ENCODE measurements around the gene ERO1B.

Gene ERO1B

DNA sequence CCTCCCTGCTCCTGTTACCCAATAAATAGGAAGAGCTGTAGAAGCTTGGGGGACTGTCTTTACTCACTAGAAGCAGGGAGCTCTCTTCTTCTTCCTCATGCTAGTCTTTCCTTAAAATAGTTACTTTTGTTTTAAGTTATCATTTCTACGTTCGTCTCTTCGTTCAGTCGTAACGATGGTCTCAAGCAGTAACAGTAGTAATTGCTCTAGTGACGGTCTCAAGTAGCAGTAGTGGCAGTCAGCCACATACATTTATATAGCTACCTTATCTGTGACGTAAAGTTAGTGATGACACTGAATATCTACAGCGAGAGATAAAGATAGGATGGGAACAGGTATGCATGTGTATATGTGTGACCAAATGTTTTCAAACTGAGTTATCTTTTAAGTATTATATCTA is 15.4 kb upstream of the ERO1B start:
- DNase-seq, result no peak

DNA sequence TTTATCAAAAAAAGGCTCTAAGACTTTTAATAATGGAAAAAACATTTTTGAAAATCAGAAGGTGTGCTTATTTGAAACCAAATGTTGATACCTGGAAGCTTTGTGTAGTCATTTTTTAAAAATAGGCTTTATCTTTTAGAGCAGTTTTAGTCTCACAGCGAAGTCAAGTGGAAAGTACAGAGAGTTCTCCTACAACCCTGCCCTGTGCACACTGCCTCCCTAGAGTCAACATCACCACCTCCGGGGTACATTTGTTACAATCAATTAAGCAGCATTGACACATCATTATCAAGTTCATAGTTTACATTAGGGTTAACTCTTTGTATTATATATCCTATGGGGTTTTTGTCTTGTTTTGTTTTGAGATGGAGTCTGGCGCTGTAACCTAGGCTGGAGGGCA is 10.7 kb upstream of the ERO1B start:
- no peak for DNase-seq

DNA sequence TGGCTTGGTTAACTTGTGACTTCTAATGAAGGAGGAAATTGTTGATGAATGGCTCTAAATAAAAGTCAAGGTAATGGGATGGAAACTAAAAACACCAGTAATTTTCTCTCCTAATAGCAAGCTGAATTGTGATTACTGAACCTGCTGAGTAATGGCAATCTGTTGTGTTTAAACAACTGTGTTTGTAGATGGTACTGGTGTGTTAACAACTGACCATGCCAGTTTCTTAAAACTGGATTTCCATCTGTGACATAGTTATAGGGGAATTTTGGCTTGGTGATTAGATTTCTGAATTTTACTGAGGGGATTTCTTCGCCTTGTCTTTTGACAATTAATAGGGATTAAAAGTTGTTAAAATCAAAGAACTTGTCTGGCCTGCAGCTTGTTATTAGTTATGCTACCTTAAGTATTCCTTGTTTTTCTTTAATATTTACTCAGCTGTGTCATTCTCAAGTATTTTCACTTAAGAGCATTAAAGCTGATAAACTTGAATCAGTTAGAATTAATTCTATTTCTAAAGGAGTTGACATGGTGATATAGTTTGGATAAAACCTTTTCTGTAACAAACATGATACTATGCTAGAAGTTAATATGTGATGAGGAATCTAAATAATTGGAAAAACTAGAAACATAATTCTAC is 7.9 kb upstream of the ERO1B start:
- no peak for DNase-seq

DNA sequence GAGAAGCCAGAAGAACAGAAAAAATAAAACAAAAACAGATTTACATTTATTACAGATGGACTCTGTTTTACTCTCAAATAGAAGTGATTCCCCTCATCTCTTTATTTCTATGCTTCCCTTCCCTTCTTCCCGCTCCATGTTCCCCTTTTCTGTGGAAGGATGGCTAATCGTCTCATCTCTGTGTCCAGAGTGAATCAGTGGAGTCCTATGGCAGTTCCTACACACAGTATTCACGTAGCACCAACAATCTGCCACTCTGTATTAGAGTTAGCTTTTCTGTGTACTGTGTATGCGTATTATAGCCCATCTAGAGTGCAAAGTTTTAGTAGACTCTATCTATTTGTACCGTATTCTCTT is 6.8 kb upstream of the ERO1B start:
- DNase-seq, result no peak

DNA sequence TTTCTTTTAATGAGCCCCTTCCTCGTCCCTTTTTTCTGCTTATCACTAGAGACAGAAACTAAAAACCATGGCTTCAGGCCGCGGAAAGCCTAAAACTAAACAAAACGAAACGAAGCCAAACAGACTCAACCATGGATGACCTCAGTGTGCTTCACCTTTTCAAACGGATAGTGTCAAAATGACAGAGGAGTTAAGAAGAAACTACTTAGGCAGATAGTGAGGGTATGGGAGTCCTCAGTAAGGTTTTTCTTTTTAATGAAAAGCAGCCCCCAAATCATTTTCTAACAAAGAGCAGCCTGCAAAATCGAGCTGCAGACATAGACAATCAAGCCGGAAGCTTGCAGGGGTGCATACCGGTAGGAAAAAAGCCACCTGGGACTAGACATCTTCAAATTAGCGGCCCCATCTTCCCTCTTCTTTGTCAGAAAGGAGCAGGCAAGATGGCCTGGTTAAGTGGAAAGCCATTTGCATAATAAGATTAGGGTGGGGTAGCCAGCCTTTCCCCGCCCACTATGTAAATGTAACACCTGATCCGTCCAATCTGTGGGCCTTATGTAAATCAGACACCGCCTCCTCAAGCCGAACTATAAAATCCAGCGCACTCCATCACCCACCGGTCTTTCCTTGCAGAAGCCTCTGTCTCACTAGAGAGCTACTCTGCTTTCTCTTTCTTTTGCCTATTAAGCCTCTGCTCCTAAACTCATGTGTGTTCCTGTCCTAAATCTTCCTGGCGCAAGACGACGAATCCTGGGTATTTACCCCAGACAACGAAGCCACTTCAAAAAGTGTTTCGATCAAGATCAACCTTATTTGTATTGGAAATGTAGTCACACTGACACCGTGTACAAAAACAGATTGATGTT is 6.2 kb upstream of the ERO1B start:
- no peak for DNase-seq

DNA sequence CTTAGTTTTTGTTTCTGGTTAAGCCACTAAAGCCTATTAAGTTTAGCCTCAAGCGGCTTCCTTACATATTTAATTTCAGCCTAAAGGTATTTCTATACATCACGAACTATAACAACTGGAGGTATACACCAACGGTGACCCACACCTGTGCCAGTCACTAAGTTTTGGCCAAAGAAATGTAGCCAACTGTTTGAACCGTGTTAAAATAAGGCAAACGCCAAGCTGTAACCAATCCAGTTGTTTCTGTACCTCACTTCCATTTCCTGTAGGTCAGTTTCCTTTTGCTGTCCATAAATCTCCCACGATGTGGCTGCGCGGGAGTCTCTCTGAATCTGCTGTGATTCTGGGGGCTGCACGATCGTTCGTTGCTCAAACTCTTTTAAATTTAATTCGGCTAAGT is 5.6 kb upstream of the ERO1B start:
- no peak for DNase-seq

DNA sequence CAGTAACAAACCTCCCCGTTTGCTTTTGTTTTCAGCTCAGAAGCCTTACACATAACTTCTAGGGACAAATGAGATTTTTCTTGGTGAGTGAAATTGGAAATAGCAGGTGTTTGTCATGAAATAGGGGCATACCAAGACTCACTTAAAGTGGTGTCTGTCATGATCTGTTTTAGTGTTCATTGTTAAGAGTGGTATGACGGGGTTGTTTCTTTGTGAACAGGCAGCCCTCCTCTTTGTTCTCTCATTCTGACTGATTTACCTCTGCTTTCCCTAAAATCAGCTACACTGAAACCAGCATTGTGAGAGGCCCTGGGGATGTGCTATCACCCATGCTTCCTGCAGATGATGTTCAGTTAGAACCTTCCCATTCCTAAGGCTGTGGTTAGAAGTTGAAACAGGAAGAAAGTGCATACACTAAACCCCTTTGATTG is 2.5 kb upstream of the ERO1B start:
- peak; percentile 8 for DNase-seq

DNA sequence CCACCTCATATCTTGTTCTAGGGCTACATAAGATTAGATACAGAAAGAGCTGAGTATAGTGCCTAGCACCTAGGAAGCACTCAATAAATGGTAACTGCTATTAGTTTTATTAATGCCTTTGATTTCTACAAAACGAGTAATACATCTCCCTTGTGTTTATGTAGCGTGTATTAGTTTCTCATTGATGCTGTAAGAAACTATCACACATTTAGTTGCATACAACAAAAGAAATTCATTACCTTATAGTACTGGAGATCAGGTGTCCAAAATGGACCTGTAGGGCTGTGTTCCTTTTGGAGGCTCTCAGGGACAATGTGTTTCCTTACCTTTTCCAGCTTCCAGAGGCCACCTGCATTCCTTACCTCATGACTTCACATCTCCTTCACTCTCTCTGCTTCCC is 961 bp upstream of the ERO1B start:
- DNase-seq, result no peak

DNA sequence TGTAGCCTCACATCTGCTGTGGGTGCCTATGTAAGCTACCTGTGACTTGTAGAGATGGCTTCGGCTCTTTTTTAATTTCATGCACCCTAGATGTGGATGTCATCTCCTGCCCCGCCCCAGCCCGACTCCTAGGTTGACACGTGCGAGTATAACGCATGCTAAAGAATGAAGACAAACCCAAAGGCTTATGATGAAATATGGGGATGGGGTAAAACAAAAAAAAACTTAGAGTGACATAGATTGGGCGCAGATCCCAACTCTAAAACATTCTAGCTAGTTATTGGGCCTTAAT is 613 bp upstream of the ERO1B start:
- DNase-seq, result no peak

DNA sequence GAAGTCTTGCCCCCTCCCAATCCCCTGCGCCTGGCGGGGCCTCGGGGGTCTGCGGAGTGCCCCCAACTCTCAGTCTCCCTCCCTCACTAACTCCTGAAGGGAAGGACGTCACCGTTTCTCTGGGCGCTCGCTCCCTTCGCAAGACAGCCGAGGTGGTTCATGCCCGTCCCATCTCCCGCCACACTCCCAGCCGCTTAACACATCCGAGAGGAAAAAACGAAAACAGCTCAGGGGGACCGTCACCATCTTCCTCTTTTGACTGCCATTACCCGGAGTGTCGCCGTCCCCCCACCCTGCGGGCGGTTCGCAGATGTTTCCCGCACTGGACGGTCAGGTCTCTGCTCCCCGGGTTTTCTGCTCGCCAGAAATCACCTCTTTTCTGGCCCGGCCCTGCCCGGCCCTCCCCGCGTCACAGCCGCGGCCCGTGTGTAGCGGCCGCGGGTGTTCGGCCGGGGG is 532 bp downstream of the ERO1B start:
- DNase-seq, result peak; percentile 37

DNA sequence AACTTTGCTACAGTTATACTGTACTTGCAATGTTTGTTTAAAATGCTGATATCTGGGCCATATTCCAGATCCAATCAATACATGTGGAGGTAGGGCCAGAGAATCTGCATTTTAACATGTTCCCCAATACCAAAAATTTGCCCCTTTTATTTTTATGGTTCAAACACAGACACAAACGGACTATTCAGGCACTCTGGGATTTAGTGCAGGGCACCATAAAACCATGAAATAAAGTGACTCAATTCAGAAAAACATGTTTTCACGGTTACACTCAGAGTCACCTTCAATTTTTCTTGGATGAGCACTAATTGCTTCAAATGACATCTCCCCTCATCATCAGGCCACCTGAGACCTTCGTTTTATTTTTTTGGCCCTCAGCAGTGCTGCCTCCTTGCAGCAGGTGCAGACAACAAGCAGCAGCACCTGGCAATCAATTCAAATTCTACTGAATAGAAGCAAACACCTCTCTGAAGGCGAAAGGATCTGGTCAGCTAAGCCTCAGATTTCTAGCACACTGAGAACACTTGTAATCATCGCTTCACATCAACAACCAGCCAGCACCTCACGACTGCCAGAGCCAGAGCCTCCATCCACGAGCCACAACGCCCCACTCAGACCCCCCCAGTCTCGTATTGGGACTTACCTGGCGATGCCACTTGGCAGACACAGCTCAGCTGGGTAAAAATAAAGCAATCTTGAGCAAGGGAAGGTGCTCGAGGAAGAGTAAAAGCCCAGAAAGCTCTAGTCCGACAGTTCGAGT is 1.1 kb downstream of the ERO1B start:
- peak; percentile 38 for DNase-seq

DNA sequence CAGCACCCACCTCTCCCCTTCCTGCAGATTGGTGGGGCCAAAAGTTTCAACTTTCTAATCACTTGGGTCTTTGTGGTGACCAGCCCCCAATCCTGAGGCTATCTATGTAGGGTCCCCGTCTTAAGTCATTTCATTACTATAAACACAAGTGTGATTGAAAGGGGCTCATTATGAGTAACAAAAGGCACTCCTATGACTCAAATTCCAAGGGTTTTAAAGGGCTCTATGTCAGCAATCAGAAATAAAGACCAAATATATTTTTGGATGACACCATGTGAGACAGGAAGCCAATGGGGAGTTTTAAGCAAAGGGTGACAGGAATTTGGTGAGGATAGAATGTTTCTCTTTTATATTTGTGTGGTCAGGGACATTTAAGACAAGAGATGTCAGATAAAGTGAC is 6.2 kb downstream of the ERO1B start:
- DNase-seq, result no peak

DNA sequence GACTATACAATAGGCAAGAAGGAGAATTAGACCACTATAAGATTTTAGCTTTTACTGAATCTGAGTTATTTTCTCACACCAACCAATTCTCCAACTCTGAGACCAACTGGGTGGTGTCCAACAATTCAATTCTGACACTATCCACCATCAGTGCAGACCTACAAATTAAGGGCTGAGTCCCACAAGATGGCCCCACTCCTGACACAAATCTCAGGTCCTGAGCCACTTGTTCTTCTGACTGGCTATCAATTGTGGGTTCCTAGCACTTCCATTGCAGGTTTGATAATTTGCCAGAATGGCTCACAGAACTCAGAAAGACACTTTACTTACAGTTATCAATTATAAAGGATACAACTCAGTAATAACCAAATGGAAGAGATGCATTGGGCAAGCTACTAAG is 6.7 kb downstream of the ERO1B start:
- DNase-seq, result no peak

DNA sequence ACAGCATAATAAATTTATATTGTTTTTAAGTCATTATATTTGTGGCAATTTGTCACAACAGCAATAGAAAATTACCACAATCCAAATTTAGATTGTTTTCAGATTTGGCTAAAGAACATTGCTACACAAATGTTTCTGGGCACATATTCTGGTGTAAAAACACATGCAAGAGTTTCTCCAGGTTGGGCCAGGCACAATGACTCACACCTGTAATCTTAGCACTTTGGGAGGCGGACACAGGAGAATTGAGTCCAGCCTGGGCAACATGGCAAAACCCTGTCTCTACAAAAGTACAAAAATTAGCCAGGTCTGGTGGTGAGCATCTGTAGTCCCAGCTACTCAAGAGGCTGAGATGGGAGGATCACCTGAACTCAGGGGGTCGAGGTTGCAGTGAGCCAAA is 8.4 kb downstream of the ERO1B start:
- no peak for DNase-seq

DNA sequence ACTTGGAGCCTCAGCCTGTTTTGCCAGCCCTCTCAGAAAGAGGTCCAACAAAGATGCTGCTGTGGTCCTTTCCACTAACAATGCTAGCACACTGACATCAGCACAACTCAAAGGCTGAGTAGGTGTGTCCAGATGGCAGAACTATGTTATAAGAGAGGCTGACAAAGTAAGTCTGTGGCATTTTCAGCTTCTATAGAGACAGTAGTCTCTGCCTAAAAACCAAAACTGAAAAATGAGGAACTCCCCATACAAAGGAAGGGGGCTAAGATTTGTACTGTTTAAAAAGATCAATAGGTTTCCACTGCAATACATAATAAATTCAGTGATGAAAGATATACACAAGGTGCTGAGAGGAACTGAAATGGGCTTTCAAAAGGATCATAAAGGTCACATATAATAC is 12.3 kb downstream of the ERO1B start:
- DNase-seq, result no peak

DNA sequence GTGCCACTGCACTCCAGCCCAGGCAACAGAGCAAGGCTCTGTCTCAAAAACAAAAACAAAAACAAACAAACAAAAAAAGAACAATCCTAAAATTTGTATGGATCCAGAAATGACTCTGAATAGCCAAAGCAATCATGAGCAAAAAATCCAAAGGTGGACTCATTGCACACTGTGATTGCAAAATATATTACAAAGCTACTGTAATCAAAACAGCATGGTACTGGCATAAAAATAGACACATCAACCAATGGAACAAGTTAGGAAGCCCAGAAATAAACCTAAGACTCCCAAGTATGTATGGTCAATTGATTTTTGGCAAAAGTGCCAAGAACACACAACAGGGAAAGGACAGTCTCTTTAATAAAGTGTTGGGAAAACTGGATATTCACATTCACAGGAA is 19.9 kb downstream of the ERO1B start:
- DNase-seq, result no peak

DNA sequence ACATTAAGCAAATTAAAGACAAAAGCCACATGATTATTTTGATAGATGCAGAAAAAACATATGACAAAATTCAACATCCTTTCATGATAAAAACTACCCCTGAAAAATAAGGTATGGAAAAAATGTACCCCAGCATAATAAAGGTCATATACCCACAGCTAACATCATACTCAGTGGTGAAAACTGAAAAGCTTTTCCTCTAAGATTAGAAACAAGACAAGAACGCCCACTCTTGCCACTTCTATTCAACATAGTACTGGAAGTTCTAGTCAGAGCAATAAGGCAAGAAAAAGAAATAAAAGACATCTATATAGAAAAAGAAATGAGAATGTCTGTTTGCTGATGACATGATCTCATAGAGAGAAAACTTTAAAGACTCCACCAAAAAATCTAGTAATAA is 20.7 kb downstream of the ERO1B start:
- no peak for DNase-seq

DNA sequence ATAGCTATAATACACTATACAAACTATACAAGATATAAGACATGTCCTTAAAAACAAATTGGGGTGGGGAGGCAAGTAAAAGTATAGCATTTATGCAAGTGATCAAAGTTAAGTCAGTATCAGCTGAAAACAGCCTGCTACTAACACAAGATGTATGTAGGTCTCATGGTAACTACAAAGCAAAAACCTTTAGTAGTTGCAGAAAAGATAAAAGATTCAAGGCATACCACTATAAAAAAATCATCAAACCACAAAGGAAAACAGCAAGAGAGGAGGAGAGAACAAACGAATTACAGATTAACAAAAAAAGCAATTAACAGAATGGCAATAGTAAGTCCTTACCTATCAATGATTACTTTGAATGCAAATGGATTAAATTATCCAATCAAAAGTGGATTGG is 22.7 kb downstream of the ERO1B start:
- no peak for DNase-seq

DNA sequence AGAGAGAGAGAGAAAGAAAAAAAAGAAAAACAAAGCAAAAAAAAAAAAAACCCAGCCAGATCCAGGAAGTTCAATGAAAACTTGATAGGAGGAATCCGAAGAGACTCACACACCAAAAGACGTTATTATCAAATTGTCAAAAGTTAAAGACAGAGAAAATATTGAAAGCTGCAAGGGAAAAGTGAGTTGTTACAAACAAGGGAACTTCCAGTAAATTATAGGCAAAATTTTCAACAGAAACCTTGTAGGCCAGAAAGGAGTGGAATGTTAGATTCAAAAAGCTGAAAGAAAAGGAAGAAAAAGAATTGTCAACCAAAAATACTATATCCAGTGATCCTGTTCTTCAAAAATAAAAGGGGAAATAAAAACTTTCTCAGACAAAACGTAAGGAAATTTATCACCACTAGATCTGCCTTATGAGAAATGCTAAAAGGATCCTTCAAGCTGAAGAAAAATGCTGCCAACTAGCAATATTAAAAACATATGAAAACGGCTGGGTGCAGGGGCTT is 23.6 kb downstream of the ERO1B start:
- DNase-seq, result no peak

DNA sequence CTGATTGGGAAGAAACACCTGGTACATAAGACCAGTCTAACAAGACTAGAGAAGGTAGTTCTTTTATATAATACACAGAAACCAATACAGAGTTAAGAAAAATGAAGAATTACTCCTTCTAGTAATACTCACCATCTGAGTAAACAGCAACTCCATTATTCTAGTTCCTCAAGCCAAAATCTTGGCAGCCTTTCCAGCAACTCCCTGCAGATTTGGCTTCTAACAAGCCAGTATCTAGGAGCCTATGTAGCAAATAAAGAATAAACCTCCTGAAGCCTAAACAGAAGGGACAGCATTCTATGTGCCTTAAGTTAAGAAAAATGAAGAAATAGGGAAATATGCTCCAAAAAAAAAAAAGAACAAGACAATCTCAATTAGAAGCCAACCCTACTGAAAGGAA is 24.5 kb downstream of the ERO1B start:
- no peak for DNase-seq

DNA sequence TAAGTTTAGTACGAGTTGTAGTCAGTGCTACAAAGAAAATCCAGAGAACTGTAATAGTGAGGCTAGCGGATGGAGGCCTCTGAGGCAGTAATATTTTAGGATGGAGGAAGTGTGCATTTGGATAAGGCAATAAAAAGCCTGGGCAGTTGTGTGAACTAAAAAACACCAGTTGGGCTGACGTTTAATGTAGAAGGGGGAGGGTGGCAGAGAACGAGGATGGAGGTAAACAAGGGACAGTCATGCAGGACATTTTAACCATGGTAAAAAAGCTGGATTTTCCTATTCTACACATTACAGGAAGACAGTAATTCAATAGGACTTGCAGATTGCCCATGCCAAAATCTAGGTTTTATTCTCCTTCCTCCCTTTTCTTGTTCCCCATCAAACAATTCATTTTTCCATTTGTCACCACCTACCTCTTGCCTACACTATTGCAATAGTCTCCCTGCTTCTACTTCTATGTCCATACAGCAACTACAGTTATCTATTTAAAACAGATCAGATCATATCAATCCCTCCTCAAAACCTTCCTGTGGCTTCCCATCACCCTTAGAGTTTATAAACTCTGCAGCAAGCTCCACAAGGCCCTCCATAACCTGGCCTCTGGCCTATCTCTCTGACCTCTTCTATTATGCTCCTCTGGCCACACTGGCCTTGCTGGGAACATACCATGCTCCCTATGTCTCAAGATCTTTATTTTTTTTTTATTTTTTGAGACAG is 27.7 kb downstream of the ERO1B start:
- DNase-seq, result no peak

DNA sequence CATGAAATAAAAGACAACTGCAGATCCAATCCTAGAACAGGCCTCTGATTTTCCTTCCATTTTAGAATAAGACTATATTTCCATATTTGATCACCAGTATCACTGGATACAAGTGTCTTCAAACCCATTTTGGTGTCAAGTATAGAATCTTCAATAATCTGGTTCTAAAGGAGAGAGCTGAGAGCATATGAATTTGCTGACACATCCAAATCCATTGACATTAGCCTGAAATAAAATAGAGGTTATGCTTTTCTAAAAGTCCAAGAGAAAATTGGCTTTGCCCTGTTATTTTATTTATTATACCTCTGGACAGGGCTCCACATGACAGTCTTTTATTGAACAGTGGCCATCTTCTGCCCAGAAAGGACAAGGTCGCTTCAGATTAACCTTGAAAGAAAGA is 28.6 kb downstream of the ERO1B start:
- no peak for DNase-seq

DNA sequence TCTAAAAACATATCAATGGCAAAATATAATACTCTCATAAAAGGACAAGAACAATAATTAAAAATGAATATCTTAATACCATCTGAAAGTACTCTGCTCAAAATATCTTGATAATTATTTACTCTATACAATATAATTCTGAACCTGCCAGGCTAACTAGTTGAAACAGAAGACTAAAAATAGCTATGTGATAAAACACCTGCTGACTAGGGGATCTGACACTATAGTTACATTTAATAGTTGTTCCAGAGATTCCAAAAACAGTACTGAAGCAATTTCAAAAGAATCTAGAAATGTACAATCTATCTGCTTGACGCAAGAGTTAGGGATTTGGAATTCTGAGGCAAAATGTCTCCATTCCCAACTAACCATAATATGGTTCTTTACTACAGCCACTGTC is 30.2 kb downstream of the ERO1B start:
- no peak for DNase-seq
